ENCODE results near the gene MYBPC2.

GRCh38 chr19:50444059-50444458 is 11.4 kb downstream of the MYBPC2 start:
- TF ChIP-seq, protein P1, sequence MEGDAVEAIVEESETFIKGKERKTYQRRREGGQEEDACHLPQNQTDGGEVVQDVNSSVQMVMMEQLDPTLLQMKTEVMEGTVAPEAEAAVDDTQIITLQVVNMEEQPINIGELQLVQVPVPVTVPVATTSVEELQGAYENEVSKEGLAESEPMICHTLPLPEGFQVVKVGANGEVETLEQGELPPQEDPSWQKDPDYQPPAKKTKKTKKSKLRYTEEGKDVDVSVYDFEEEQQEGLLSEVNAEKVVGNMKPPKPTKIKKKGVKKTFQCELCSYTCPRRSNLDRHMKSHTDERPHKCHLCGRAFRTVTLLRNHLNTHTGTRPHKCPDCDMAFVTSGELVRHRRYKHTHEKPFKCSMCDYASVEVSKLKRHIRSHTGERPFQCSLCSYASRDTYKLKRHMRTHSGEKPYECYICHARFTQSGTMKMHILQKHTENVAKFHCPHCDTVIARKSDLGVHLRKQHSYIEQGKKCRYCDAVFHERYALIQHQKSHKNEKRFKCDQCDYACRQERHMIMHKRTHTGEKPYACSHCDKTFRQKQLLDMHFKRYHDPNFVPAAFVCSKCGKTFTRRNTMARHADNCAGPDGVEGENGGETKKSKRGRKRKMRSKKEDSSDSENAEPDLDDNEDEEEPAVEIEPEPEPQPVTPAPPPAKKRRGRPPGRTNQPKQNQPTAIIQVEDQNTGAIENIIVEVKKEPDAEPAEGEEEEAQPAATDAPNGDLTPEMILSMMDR (IDR thresholded peaks at IDR 0.05), result no peak
- TF ChIP-seq POLR2A (IDR thresholded peaks at IDR 0.05), result no peak

Measured in lower leg skin (tissue), 3 donors.